NCI-H1105 treated with DMSO at 0.1 percent for 48 hours (cell line): ENCODE results near the gene MROH2A.

Experiments used
- DNase-seq: peaks from one replicate; lab custom pipeline; 2025; lab: John Stamatoyannopoulos, UW

The MROH2A gene

DNA sequence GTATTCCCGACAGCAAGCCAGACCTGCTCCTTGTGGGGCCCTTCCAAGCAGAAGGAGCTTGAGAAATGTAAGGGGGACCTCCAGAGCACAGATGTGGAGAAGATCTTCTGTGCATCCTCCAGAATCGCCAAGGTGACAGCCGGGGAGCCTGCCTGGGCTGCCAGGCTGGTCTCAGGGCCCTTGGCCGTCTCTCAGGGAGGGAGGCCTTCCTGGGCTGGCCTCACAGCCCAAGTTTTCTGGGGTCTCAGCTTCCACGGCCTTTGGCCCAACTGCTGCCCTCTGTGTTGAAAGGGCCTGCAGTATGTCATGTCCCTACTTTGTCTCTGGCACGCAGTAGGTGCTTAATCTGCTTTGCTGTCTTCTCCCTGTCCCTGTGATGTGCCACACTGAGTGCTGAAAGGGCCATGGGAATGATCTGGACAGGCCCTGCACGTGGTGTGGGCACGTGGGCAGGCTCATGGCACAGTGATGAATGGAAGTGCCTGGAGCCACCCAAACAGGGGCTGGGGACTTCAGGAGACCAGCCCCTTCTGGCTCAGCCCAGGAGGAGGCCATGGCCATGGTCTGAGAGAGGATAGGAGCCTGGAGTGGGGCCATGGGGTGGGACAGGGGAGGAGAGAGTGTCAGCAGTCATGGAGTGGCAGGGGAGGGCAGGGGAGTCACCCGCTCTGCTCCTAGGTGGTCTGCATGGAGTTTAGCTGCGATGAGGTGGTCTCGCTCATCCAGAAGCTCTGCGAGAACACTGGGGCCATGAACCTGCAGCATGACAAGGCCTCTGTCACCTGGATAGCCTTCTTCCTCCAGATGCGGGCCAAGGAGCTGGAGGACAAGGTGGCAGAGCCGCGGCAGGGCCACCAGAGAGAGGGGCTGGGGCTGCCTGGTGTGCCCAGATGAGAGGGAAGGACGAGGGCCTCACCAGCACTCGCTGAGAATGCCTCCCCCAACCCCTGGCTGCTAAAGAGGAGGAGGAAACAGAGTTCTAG, 40.8 kb downstream of the MROH2A start:
- DNase-seq = no peak

DNA sequence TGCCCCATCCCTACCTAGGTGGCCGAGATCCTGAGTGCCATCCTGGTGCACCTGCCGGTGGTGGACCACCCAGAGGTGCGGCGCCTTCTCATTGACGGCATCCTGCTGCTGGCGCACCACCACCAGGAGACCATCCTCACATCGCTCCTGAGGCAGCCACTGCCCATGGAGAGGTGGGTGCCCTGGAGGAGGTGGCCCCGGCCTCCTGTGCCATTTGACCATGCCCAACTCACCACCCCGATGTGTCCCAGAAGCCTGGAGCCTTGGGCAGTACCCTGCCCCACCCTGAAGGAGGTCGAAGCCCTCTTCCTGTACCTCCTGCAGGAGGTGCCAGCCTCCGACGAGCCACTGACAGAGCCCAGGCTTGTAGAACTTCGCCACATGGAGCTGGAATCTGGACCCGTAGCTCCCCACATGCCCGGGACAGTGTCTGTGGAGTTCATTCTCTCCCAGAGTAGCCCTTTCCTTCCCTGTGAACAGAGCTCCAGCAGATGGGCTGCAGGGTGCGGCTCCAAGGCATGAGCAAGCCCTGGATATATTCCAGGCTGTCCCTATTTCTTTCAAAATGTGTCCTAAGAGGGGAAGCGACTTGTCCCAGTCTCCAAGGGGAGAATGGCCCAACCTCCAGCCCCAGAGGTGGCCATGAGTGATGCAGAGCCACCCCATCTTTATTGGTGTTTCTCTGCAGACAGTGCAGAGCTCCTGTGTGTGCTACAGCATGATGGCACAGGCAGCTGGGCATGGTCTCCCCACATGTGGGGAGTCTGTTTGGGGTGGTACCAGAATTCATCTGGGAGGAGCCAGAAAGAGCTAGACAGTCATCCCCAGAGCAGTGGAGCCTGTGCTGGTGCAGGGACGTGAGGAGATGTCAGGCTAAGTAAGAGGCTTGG, 42.0 kb downstream of the MROH2A start:
- no peak for DNase-seq

- no peak for DNase-seq
Measured at GRCh38 chr2:233820774-233821105, 42.6 kb downstream of the MROH2A start.

DNA sequence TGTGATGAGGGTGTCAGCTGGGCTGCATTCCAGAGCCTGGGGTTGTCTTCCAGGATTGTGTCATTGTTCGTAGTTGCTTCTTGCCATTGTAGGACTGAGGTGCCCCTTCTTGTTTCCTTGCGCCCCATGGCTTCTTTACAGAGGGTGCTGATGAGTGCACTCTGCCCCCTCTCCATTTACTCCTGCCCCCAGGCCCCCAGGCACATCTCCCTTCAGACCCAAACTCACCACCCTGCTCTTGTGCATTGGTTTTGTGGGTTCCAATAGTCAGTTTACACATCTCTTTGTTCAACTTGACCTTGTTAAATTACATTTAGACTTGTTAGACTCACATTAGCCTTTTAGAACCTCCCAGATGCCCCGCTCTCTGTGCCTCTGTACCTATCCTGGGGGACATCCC, 43.1 kb downstream of the MROH2A start:
- DNase-seq = no peak

GRCh38 chr2:233821709-233822100, 43.6 kb downstream of the MROH2A start:
- DNase-seq = no peak

DNA sequence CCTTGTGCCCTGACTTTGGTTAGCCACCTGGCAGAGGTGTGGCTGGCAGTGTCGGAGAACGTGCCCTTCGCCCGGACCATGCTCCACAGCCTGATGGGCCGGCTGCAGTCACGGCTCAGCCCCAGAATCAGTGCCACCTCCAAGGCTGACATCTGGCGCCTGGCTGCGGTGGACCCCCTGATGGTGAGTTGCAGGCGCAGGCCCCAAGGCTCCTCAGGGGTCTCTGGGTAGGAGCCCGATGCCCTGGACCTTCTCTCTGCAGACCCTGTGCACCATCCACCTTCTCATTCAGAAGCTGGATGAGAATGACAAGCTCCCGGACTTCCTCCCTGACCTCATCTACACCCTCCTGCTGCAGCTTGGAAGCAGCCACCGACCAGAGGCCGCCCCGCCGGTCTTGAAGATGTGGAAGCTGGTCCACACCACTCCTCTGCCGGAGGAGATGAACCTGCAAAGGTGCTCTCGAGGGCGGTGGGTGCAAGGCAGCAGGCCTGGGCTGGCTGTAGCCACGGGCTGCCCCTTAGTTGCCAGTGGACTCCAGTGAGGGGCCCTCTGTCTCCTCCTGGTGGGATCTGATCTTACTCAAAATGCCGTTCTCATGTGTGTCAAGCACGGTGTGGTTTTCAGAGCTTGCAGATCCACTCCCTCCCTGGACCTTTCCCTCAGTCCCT, 44.1 kb downstream of the MROH2A start:
- no peak for DNase-seq

DNA sequence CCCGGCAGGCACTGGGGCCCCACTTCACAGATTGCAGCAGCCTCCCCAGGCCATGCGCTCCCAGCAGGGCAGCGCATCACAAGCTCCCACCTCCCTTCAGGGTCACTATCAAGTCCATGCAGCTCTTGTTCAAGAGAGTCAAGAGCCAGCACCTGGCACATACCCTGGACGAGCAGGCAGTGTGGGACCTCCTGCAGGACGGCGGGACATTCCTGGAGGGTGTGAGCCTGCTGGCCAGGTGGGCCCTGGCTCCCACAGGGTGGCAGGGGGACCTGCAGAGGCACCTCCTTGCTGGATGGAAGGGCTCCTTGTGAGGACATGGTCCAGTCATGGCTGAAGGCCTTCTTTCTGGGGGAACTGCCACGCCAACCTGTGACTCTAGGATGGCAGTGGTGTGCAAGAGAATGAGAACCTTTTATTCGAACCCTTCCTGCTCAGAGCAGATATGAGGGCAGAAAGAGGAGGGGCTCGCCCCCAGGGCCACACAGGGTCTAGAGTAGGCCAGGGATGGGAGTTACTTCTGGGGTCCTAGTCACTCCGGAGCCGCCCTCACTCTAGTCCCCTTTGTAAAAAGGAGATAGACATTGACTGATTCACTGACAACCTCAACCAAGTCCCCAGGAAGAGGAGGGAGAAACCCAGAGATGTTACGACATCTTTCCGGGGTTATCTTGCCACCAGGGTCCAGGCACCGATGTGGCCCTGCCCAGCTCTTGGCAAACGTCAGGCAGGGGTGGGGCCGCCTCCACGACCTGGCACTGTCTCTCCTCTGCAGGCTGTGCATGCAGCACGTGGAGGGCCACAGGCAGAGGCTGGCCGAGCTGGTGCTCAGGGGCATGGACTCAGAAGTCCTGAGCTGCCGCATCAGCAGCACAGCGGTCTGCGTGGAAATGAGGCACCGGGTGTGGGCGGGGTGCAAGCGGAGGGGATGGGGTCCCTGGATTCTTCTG, 44.9 kb downstream of the MROH2A start:
- no peak for DNase-seq

DNA sequence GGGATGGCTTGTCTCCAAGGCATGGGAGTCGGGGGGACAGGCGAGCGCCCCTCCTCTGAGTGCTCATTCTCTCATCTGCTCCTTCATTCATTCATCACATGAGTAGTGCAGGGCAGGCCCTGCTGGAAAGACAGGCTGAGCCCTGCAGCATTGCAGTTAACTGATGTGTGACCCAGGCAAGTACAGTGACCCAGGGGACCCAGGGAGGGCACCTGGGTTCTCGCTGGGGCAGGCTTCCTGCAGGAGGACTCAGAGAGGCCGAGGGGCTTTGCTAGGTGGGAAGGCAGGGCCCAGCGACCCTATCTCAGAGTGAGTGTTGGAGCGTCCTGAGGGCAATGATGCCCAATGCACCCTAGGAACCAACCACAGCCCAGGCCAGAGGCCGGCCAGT, 45.6 kb downstream of the MROH2A start:
- no peak for DNase-seq

- DNase-seq = no peak
Measured at GRCh38 chr2:233824373-233824772, 46.2 kb downstream of the MROH2A start.

DNA sequence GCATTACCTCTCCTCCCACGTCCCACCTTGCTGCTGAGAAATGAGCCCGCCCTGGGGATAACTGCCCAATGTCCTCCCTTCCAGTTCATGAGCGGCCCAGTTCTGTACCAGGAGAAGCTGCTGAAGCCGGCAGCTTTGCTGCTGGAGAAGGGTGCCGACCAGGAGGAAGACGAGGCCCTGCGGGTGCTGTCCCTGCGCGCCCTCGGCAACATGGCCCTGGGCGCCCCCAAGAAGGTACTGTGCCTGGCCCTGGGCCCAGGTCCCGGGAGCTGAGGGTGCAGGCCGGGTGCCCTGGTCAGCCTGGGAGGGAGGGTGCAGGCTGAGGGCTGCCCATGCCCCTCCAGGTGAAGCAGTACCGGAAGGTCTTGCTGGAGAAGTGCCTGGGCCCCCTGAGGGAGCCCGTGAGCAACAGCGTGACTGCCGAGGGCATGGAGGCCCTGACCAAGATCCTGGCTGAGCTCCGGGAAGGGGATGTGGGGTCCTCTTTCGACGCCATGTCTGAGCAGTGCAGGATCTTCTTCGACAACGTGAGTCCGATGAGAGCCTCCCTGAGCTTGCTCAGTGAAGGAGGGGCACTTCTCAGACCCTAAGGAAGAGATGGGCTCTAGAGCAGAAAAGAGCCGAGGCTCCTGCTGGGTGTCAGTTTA, 50.5 kb downstream of the MROH2A start:
- no peak for DNase-seq

GRCh38 chr2:233829193-233830110, 51.3 kb downstream of the MROH2A start:
- no peak for DNase-seq

DNA sequence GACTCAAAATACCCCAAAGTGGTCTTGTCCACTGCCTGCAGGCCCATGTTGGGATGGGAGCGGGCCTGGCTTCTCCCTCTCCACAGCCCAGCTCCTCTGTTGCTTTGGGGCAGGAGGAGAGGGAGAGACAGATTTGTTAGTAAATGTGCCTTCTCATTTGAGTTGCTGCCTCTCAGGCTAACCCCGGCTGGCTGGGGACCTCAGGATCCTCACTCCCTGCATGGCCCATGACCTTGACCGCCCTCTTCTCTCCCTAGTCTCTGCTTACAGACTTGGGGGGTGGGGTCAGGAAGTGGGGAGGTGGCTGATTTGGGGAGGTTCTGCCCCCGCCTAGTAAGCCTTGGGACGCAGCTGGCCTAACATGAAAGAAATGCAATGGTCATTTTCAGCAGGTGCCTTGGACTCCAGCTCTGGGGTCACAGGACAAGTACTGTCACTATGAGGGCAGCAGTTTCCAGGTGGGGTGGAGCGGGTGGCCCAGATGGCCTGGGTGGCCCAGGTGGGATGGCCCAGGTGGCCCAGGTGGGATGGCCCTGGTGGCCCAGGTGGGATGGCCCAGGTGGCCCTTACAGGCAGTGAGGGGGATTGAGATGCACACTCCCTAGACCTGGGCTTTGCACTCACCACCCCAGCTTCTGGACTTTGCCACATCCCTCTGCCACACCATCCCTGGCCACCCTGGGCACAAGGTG, 52.1 kb downstream of the MROH2A start:
- DNase-seq = no peak

- DNase-seq = peak; percentile 71
Measured at GRCh38 chr2:233831011-233831721, 53.0 kb downstream of the MROH2A start.

GRCh38 chr2:233831861-233832260, 53.7 kb downstream of the MROH2A start:
- no peak for DNase-seq

DNA sequence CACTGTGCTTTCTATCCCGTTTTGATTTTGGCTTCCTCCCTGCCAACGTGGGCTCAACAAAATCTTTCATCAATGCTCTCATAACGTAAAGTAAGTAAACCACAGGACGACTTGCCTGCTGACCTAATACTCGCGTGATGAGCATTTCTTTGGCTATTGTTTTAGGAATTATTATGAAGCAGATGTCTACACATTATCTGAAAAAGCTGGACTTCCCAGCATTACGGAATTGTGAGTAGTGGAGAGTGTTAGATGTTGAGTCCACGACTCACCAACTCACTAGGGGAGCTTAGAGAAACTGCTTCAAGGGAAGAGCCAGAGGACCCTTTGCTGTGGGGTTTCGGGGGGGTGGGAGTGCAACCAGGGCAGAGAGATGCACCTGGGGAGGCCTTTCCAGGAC, 54.3 kb downstream of the MROH2A start:
- DNase-seq = no peak

GRCh38 chr2:233832869-233833311, 54.8 kb downstream of the MROH2A start:
- DNase-seq = peak; percentile 23

DNA sequence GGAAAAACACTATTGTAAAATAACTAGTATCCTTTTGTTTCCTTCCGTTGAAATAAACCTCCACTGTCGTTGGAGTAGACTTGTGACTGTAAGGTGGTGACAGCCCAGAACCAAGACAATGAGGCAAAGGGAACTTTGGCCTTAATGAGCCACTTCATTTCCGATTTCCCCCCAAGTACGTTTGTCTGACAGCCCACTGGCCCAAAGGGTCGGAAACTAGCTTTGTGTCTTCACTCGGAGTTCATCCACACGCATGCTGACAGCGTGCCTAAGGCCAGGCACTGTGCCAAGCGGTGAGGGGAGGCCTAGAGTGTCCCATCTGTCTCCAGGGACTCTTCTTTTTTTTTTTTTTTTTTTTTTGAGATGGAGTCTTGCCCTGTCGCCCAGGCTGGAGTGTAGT, 55.2 kb downstream of the MROH2A start:
- DNase-seq = peak; percentile 6
